Cerebellar cortex (tissue), 1 donor: ENCODE measurements around the gene CASTOR1.

Source experiments
- DNase-seq: peaks from one replicate; pipeline ENCODE4 v3.0.0-alpha.2; 2015; ENCODE audit warnings: low spot score

Gene CASTOR1

GRCh38 chr22:30244641-30245040 lies 44.7 kb downstream of the CASTOR1 start:
- no peak for DNase-seq

GRCh38 chr22:30244066-30244465 lies 45.2 kb downstream of the CASTOR1 start:
- DNase-seq = no peak

- DNase-seq = no peak
These were observed 45.6 kb downstream of the CASTOR1 start for GRCh38 chr22:30243661-30244060.

GRCh38 chr22:30241576-30242371 lies 47.5 kb downstream of the CASTOR1 start:
- DNase-seq = no peak

- DNase-seq = no peak
These were observed 48.5 kb downstream of the CASTOR1 start for GRCh38 chr22:30240541-30241417.

- peak; percentile 45 for DNase-seq
These were observed 49.6 kb downstream of the CASTOR1 start for GRCh38 chr22:30239488-30240405.

- peak; percentile 82 for DNase-seq
These were observed 50.4 kb downstream of the CASTOR1 start for GRCh38 chr22:30238661-30239487.

GRCh38 chr22:30238136-30238535 lies 51.2 kb downstream of the CASTOR1 start:
- no peak for DNase-seq

- DNase-seq = no peak
These were observed 52.4 kb downstream of the CASTOR1 start for GRCh38 chr22:30236875-30237274.

GRCh38 chr22:30235687-30236170 lies 53.6 kb downstream of the CASTOR1 start:
- peak; percentile 82 for DNase-seq
